Thymus (tissue), 11 donors: ENCODE data around the gene NKIRAS1. TPM values are rescaled to one million over a fixed set of nuclear protein-coding genes. Genes with fewer than 3 reads are reported as not detected.
"Not testable (repeated sequence)": the region's sequence is repeated elsewhere in the genome, so short reads cannot be mapped to it uniquely, and the experiment has no call there.

Experiments used
- DNase-seq, 9 donors: peaks; one replicate each; pipeline ENCODE4 v3.0.0-alpha.2; 2013; ENCODE audit warnings: low spot score in 9 of 9, low read depth in 6 of 9, missing footprints in 1 of 9
- H3K27ac ChIP-seq, 2 donors: one replicate each; pipeline ENCODE4 v1.5.1; 2013; ENCODE audit warnings: control low read depth in 1 of 2, low read depth in 1 of 2, low read length in 1 of 2, mild to moderate bottlenecking in 1 of 2, moderate library complexity in 1 of 2
- H3K27me3 ChIP-seq, 2 donors: one replicate each; pipeline ENCODE4 v1.5.1; 2013; ENCODE audit warnings: low read length in 1 of 2; ENCODE audit not compliant: control insufficient read depth in 2 of 2, insufficient read depth in 1 of 2
- H3K36me3 ChIP-seq, 2 donors: one replicate each; pipeline ENCODE4 v1.5.1; 2013; ENCODE audit warnings: low read length in 1 of 2, mild to moderate bottlenecking in 1 of 2, moderate library complexity in 1 of 2; ENCODE audit not compliant: control insufficient read depth in 2 of 2, insufficient read depth in 2 of 2
- H3K4me1 ChIP-seq, 2 donors: one replicate each; pipeline ENCODE4 v1.5.1; 2013; ENCODE audit warnings: low read length in 2 of 2; ENCODE audit not compliant: control insufficient read depth in 2 of 2, insufficient read depth in 2 of 2
- H3K4me3 ChIP-seq, 2 donors: one replicate each; pipeline ENCODE4 v1.5.1; 2013; ENCODE audit warnings: low read length in 2 of 2, control low read depth in 1 of 2, mild to moderate bottlenecking in 1 of 2
- H3K9me3 ChIP-seq, 2 donors: one replicate each; pipeline ENCODE4 v1.5.1; 2013; ENCODE audit warnings: low read length in 1 of 2, mild to moderate bottlenecking in 1 of 2; ENCODE audit not compliant: control insufficient read depth in 2 of 2, insufficient read depth in 1 of 2
- WGBS: extraction: QIAGEN DNeasy Blood & Tissue Kit; methylation state at CpG from one replicate; pipeline ENCODE4 v1.1.7; 2013; 5-methylcytosine and 5-hydroxymethylcytosine counted together
- polyA plus RNA-seq: library from polyadenylated mRNA; stranded (reverse); fragments of 200-250 nt; gene quantifications from one replicate; pipeline ENCODE4 v1.2.3, GENCODE V29; 2013
- total RNA-seq: library from RNA; stranded (reverse); fragments of 120-200 nt; gene quantifications from one replicate; pipeline ENCODE4 v1.2.4, GENCODE V29; 2013
- donor health status: healthy.

Gene NKIRAS1
- total and polyA plus RNA-seq, 2 donors, result 5.3 to 9.7 TPM

- Histone ChIP-seq H3K36me3 (no peaks in the 10 kb centered on the region), H3K27me3 (no peaks in the 10 kb centered on the region), H3K9me3 (peaks cover 0 to 10% of the 10 kb centered on the region in 2 donors), H3K4me3 (no peak overlapping the region), H3K27ac (no peak overlapping the region), H3K4me1 (peaks cover 5 to 8% of the 10 kb centered on the region in 2 donors)
- no peak for DNase-seq
- 98% methylated on average over 28 of the region's 28 CpGs for WGBS
Measured at GRCh38 chr3:23882487-23882918, 34.3 kb downstream of the NKIRAS1 start.

- not testable (repeated sequence) for DNase-seq, H3K27ac ChIP-seq, H3K4me3 ChIP-seq, H3K36me3 ChIP-seq, H3K27me3 ChIP-seq
- Histone ChIP-seq H3K9me3 (peaks cover 0 to 10% of the 10 kb centered on the region in 2 donors), H3K4me1 (peaks cover 5 to 10% of the 10 kb centered on the region in 2 donors)
- WGBS, result 41% methylated on average over 4 of the region's 4 CpGs
Measured at GRCh38 chr3:23881993-23882392, 34.8 kb downstream of the NKIRAS1 start.

- WGBS, result 23% methylated on average over 4 of the region's 4 CpGs
Measured at GRCh38 chr3:23880703-23881339, 36.0 kb downstream of the NKIRAS1 start.

GRCh38 chr3:23879485-23879884, 37.3 kb downstream of the NKIRAS1 start:
- Histone ChIP-seq H3K4me3 (no peak overlapping the region), H3K9me3 (peaks cover 0 to 10% of the 10 kb centered on the region in 2 donors), H3K4me1 (peaks cover 5 to 10% of the 10 kb centered on the region in 2 donors), H3K27me3 (no peaks in the 10 kb centered on the region), H3K27ac (no peak overlapping the region), H3K36me3 (no peaks in the 10 kb centered on the region)
- 93% methylated on average over 8 of the region's 8 CpGs for WGBS
- no peak for DNase-seq

More at GRCh38 chr3:23880703-23881339, 36.0 kb downstream of the NKIRAS1 start:
- DNase-seq, result peak in 1 of 9 donors; percentile 35
- no peaks in the 10 kb centered on the region for H3K27me3 ChIP-seq
- H3K36me3 ChIP-seq, result no peaks in the 10 kb centered on the region
- no peak overlapping the region for H3K4me3 ChIP-seq
- H3K4me1 ChIP-seq, result peaks cover 5 to 10% of the 10 kb centered on the region in 2 donors
- peaks cover 0 to 10% of the 10 kb centered on the region in 2 donors for H3K9me3 ChIP-seq
- no peak overlapping the region for H3K27ac ChIP-seq

GRCh38 chr3:23877329-23877980, 39.3 kb downstream of the NKIRAS1 start:
- WGBS, result 89% methylated on average over 5 of the region's 5 CpGs
- H3K27me3 ChIP-seq, result no peaks in the 10 kb centered on the region
- no peak overlapping the region for H3K4me3 ChIP-seq
- peaks cover 0 to 10% of the 10 kb centered on the region in 2 donors for H3K9me3 ChIP-seq
- no peak overlapping the region for H3K27ac ChIP-seq
- DNase-seq, result no peak
- H3K4me1 ChIP-seq, result peaks cover 5 to 10% of the 10 kb centered on the region in 2 donors
- H3K36me3 ChIP-seq, result no peaks in the 10 kb centered on the region

- peaks cover 0 to 6% of the 10 kb centered on the region in 2 donors for H3K9me3 ChIP-seq
- no peak overlapping the region for H3K27ac ChIP-seq
- no peak overlapping the region for H3K4me3 ChIP-seq
- H3K27me3 ChIP-seq, result no peaks in the 10 kb centered on the region
- H3K4me1 ChIP-seq, result peaks cover 5 to 10% of the 10 kb centered on the region in 2 donors
- WGBS, result 96% methylated on average over 2 of the region's 2 CpGs
- no peak for DNase-seq
- no peaks in the 10 kb centered on the region for H3K36me3 ChIP-seq
Measured at GRCh38 chr3:23876923-23877322, 39.9 kb downstream of the NKIRAS1 start.

GRCh38 chr3:23875113-23875725, 41.6 kb downstream of the NKIRAS1 start:
- no peak for DNase-seq
- Histone ChIP-seq H3K27me3 (no peaks in the 10 kb centered on the region), H3K36me3 (no peaks in the 10 kb centered on the region), H3K4me1 (peaks cover 2 to 5% of the 10 kb centered on the region in 2 donors), H3K27ac (no peak overlapping the region), H3K4me3 (no peak overlapping the region), H3K9me3 (peaks cover 0 to 5% of the 10 kb centered on the region in 2 donors)
- WGBS, result 95% methylated on average over 4 of the region's 4 CpGs

- Histone ChIP-seq H3K4me1 (peaks cover 9 to 11% of the 10 kb centered on the region in 2 donors), H3K4me3 (no peak overlapping the region), H3K27me3 (no peaks in the 10 kb centered on the region), H3K9me3 (peaks cover 0 to 5% of the 10 kb centered on the region in 2 donors), H3K36me3 (no peaks in the 10 kb centered on the region), H3K27ac (no peak overlapping the region)
- DNase-seq, result no peak
- 96% methylated on average over 6 of the region's 6 CpGs for WGBS
Measured at GRCh38 chr3:23874359-23875112, 42.3 kb downstream of the NKIRAS1 start.
